Psoas muscle (tissue), 8 donors: Measurements from ENCODE around the gene SMIM36. TPM values are rescaled to one million over a fixed set of nuclear protein-coding genes. Genes with fewer than 3 reads are reported as not detected.
A peak's percentile ranks its signal among the peaks of the same experiment; 100 is the strongest.
"Not testable (repeated sequence)": the region's sequence is repeated elsewhere in the genome, so short reads cannot be mapped to it uniquely, and the experiment has no call there.

Experiments
- ATAC-seq, 4 donors: fragments of 200-7000 bp; cut with Tn5 transposase; one replicate each; pipeline ENCODE4 v1.9.1; 2020; ENCODE audit warnings: moderate library complexity in 3 of 4, mild to moderate bottlenecking in 2 of 4
- DNase-seq, 2 donors: peaks; one replicate each; pipeline ENCODE4 v3.0.0-alpha.2; 2020
- H3K27ac ChIP-seq: fragments of 200-600 bp; one replicate; pipeline ENCODE4 v1.8.0; 2022
- H3K27me3 ChIP-seq, 3 donors: fragments of 200-600 bp in 1 of 3; one replicate each; pipeline versions ENCODE4 v1.6.1 to v1.8.0; 2013 to 2022; ENCODE audit warnings: low read length in 2 of 3, mild to moderate bottlenecking in 2 of 3, moderate library complexity in 1 of 3; ENCODE audit not compliant: insufficient read depth in 3 of 3
- H3K36me3 ChIP-seq, 2 donors: fragments of 200-600 bp in 1 of 2; one replicate each; pipeline versions ENCODE4 v1.6.1 to v1.8.0; 2013 to 2022; ENCODE audit warnings: low read depth in 1 of 2, mild to moderate bottlenecking in 1 of 2, moderate library complexity in 1 of 2; ENCODE audit not compliant: insufficient read depth in 1 of 2
- H3K4me1 ChIP-seq: fragments of 200-600 bp; one replicate; pipeline ENCODE4 v1.8.0; 2022
- H3K4me3 ChIP-seq: fragments of 200-600 bp; one replicate; pipeline ENCODE4 v1.8.0; 2022; ENCODE audit warnings: mild to moderate bottlenecking
- H3K9me3 ChIP-seq: fragments of 200-600 bp; one replicate; pipeline ENCODE4 v1.8.0; 2022
- WGBS, 3 donors: extraction: QIAGEN DNeasy Blood & Tissue Kit; methylation state at CpG; one replicate each; pipeline versions ENCODE4 v1.1.6 to v1.1.7; 2013; 5-methylcytosine and 5-hydroxymethylcytosine counted together
- intact Hi-C, 2 donors: fragments of 100-400 bp; cut with DNase I; formaldehyde crosslinking; loops; one replicate each; pipeline versions ENCODE4 v1.11.0 to v1.14.2; 2022
- polyA plus RNA-seq, 3 donors: library from polyadenylated mRNA; stranded (reverse); fragments of 200-250 nt; gene quantifications; one replicate each; pipeline ENCODE4 v1.2.3, GENCODE V29; 2013
- total RNA-seq, 4 donors: library from RNA; stranded (reverse); fragmentation: NEBNext Ultra II Directional in 2 of 4; extraction: Animal tissue kit (Norgen Biotek cat#: 25700) in 2 of 4; gene quantifications; one replicate each; pipeline versions ENCODE4 v1.2.1 to v1.2.4, GENCODE V29; 2021 to 2023
- TF ChIP-seq, protein P1 (sequence below): fragments of 200-600 bp; IDR thresholded peaks from one replicate; pipeline ENCODE4 v1.8.0; 2022; ENCODE audit warnings: antibody characterized with exemption
- donor health status: healthy with polysubstance abuse.
- donor health status: DM: no; HTN: no; CAD: no; lungs with moderate emphysema.
- donor health status: Bipolar disorder and iron deficiency.
- donor health status: healthy.
- donor health status: DM: yes; HTN: yes; CAD: no.
- donor health status: DM: no; HTN: no; CAD: no.
- donor health status: DM: no; HTN: no; CAD: no.
- donor health status: DM: yes; HTN: yes; CAD: no.

Gene SMIM36
- total and polyA plus RNA-seq, 7 donors: not detected

DNA sequence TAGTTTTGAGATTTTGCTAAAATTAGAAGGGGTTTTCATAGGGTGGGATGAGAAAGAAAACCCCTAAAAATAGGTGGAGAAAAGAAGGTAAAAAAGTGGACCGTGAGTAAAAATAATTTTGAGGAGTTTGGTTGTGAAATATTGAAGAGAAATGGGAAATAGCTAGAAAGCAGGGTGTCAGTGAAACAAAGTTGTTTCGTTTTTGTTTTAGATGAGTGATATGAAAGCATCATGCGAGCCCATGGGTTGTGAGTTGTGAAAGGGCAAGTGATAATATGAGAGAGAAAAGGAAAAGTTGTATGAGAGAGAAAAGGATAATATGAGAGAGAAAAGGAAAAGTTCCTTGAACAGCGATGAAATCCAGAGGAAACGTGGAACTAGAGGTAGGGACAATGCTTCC lies 7.3 kb upstream of the SMIM36 start:
- Histone ChIP-seq H3K9me3 (no peaks in the 10 kb centered on the region), H3K4me1 (no peaks in the 10 kb centered on the region), H3K27me3 (peaks cover 0 to 5% (median 0%) of the 10 kb centered on the region in 3 donors), H3K4me3 (no peak overlapping the region), H3K36me3 (no peaks in the 10 kb centered on the region), H3K27ac (no peak overlapping the region)
- WGBS, 3 donors: 80 to 84% (median 83%) methylated on average over 5 of the region's 5 CpGs
- DNase-seq: no peak
- no peak for ATAC-seq
- TF ChIP-seq, protein P1, sequence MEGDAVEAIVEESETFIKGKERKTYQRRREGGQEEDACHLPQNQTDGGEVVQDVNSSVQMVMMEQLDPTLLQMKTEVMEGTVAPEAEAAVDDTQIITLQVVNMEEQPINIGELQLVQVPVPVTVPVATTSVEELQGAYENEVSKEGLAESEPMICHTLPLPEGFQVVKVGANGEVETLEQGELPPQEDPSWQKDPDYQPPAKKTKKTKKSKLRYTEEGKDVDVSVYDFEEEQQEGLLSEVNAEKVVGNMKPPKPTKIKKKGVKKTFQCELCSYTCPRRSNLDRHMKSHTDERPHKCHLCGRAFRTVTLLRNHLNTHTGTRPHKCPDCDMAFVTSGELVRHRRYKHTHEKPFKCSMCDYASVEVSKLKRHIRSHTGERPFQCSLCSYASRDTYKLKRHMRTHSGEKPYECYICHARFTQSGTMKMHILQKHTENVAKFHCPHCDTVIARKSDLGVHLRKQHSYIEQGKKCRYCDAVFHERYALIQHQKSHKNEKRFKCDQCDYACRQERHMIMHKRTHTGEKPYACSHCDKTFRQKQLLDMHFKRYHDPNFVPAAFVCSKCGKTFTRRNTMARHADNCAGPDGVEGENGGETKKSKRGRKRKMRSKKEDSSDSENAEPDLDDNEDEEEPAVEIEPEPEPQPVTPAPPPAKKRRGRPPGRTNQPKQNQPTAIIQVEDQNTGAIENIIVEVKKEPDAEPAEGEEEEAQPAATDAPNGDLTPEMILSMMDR: no peak
- intact Hi-C loops: no loop called here

DNA sequence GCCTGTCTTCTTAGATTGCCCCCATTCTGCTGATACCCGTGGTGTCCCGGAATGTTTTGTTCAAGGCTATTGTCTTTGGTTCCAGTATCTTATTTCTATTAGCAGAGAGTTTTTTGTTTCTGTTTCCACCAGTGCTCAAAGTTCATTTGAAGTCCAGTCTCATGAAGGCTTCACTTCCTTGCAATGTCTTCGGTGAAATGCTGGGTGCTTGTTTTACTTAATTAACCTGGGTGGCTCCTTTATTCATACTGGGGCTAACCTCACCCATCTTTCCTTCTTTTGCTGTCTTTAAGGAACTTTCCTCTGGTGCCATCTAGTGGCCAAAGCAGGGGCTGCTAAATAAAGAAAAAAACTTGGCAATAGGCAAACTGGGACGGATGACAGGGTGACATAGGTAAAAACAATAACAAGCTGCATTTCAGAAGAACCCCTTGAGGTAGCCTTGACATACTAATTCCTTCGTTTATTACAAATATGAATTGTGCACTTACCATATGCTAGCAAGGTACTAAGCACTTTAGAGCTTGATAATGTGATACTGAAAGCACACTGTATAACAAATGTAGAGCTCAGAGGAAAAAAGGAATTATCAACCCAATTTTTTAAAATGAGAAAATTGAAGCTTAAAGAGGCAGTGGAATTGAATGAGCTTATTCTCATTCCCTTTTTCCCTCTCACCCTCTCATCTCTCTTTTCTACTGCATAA lies 2.8 kb upstream of the SMIM36 start:
- intact Hi-C loops: loop anchor here (2.0 to 5.0 kb wide), 4 partner anchors 92 to 522 kb away; partner anchors contain the start of gene MMD (in 1 of the 2)
- Histone ChIP-seq H3K36me3 (no peaks in the 10 kb centered on the region), H3K9me3 (no peaks in the 10 kb centered on the region), H3K27ac (no peak overlapping the region), H3K4me3 (no peak overlapping the region), H3K4me1 (no peaks in the 10 kb centered on the region), H3K27me3 (peaks cover 0 to 2% (median 0%) of the 10 kb centered on the region in 3 donors)
- DNase-seq: peak in 1 of 2 donors; percentile 49
- TF ChIP-seq, protein P1: peak; percentile 94
- 4 to 10% (median 5%) methylated on average over 5 of the region's 5 CpGs for WGBS, 3 donors
- peak; percentile 65 to 89 (median 78) for ATAC-seq

DNA sequence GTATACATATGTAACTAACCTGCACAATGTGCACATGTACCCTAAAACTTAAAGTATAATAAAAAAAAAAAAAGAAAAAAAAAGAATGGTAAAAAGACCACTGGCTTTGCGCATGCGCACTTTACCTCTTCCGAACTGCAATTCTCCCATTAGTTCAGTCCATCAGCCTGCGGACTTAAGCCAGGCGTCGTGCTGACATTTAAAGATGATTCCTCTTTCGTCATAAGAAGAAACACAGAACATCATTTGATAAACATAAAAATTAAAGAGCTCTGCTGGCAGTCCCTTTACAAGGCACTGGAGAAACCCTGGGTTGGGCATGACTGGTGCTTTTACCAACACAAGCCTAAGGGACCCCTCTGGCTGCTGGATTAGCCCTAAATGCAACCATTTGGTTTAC lies 3.6 kb downstream of the SMIM36 start:
- H3K4me1 ChIP-seq, H3K9me3 ChIP-seq, H3K36me3 ChIP-seq, DNase-seq, H3K27me3 ChIP-seq, H3K27ac ChIP-seq, ATAC-seq, H3K4me3 ChIP-seq, intact Hi-C loops: not testable (repeated sequence)
- WGBS, 3 donors: 81 to 85% (median 83%) methylated on average over 7 of the region's 7 CpGs

DNA sequence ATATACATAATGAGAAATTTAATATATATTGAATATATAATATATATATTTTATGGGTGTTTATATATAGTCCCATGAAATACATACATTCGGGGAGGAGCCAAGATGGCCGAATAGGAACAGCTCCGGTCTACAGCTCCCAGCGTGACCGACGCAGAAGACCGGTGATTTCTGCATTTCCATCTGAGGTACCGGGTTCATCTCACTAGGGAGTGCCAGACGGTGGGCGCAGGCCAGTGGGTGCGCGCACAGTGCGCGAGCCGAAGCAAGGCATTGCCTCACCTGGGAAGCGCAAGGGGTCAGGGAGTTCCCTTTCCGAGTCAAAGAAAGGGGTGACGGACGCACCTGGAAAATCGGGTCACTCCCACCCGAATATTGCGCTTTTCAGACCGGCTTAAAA lies 9.6 kb downstream of the SMIM36 start:
- H3K4me1 ChIP-seq, H3K36me3 ChIP-seq, H3K9me3 ChIP-seq, DNase-seq, ATAC-seq, H3K4me3 ChIP-seq, intact Hi-C loops, H3K27ac ChIP-seq, H3K27me3 ChIP-seq: not testable (repeated sequence)
- 92 to 97% (median 96%) methylated on average over 8 to 19 of the region's 23 CpGs for WGBS, 3 donors

DNA sequence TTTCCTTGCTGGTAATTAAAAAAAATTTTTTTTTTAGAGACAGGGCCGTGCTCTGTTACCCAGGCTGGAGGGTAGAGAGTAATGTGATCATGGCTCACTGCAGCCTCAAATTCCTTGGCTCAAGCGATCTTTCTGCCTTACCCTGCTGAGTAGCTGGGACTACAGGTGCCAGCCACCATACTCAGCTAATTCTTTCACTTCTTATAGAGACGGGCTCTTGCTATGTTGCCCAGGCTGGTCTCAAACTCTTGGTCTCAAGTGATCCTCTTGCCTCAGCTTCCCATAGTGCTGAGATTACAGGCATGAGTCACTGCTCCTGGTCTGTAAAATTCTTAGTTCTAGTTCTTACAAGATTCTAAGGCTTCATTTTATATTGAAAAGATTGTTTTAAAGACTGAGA lies 11.1 kb downstream of the SMIM36 start:
- Histone ChIP-seq H3K36me3 (no peaks in the 10 kb centered on the region), H3K27ac (peak overlapping the region; percentile 23), H3K4me3 (peak overlapping the region; percentile 4), H3K4me1 (peaks cover 10% of the 10 kb centered on the region), H3K9me3 (no peaks in the 10 kb centered on the region), H3K27me3 (no peaks in the 10 kb centered on the region)
- DNase-seq (no peak), ATAC-seq (peak in 3 of 4 donors; percentile 71 to 78 (median 71))
- TF ChIP-seq, protein P1: no peak
- 22 to 36% (median 24%) methylated on average over 3 of the region's 3 CpGs for WGBS, 3 donors
- intact Hi-C loops: no loop called here
